Hepatocyte (in vitro differentiated cells): ENCODE results near the gene C1QC. TPM values are rescaled to one million over a fixed set of nuclear protein-coding genes. Genes with fewer than 3 reads are reported as not detected.

Source experiments
- DNase-seq: peaks from one replicate; pipeline ENCODE4 v3.0.0-alpha.2; 2016; ENCODE audit warnings: low spot score
- H2AFZ ChIP-seq: fragments of 200-600 bp; sonication (generic); 2 replicates; pipeline ENCODE4 v1.6.0; 2016; ENCODE audit warnings: antibody characterized with exemption, mild to moderate bottlenecking
- H3K27ac ChIP-seq: fragments of 200-600 bp; sonication (generic); 2 replicates; pipeline ENCODE4 v1.5.1; 2016; ENCODE audit warnings: mild to moderate bottlenecking
- H3K27me3 ChIP-seq: fragments of 200-600 bp; sonication (generic); 2 replicates; pipeline ENCODE4 v1.6.1; 2016
- H3K36me3 ChIP-seq: fragments of 200-600 bp; sonication (generic); replicated peaks from 2 replicates; pipeline ENCODE4 v1.5.1; 2016; ENCODE audit warnings: low read depth; ENCODE audit not compliant: insufficient read depth
- H3K4me1 ChIP-seq: fragments of 200-600 bp; sonication (generic); 2 replicates; pipeline ENCODE4 v1.5.1; 2016; ENCODE audit warnings: mild to moderate bottlenecking, moderate library complexity; ENCODE audit not compliant: insufficient read depth
- H3K4me2 ChIP-seq: fragments of 200-600 bp; sonication (generic); 2 replicates; pipeline ENCODE4 v1.6.0; 2016
- H3K4me3 ChIP-seq: fragments of 200-600 bp; sonication (generic); 2 replicates; pipeline ENCODE4 v1.5.1; 2016; ENCODE audit warnings: mild to moderate bottlenecking
- H3K79me2 ChIP-seq: fragments of 200-600 bp; sonication (generic); 2 replicates; pipeline ENCODE4 v1.6.0; 2017; ENCODE audit warnings: mild to moderate bottlenecking
- H3K9me2 ChIP-seq: fragments of 200-600 bp; sonication (generic); replicated peaks from 2 replicates; pipeline ENCODE4 v1.6.0; 2017; ENCODE audit warnings: mild to moderate bottlenecking; ENCODE audit not compliant: insufficient read depth
- H3K9me3 ChIP-seq: fragments of 200-600 bp; sonication (generic); 2 replicates; pipeline ENCODE4 v1.5.1; 2016; ENCODE audit warnings: low read depth, mild to moderate bottlenecking
- H4K20me1 ChIP-seq: fragments of 200-600 bp; sonication (generic); 2 replicates; pipeline ENCODE4 v1.6.0; 2016; ENCODE audit warnings: mild to moderate bottlenecking; ENCODE audit not compliant: insufficient read depth, poor library complexity, severe bottlenecking
- EZH2 ChIP-seq: fragments of 200-600 bp; sonication (generic); IDR thresholded peaks from 2 replicates; pipeline ENCODE4 v1.6.1; 2016; ENCODE audit warnings: antibody characterized with exemption, mild to moderate bottlenecking, borderline replicate concordance
- EZH2phosphoT487 ChIP-seq: fragments of 200-600 bp; sonication (generic); IDR thresholded peaks from one replicate; pipeline ENCODE4 v1.6.1; 2018; ENCODE audit warnings: antibody characterized with exemption, mild to moderate bottlenecking, low read depth, moderate library complexity; ENCODE audit not compliant: unreplicated experiment, severe bottlenecking
- WGBS: methylation state at CpG from one replicate; pipeline ENCODE4 v1.1.6; 2016; ENCODE audit warnings: low lambda C conversion rate; ENCODE audit errors: missing lambda C conversion rate; 5-methylcytosine and 5-hydroxymethylcytosine counted together
- polyA plus RNA-seq: library from polyadenylated mRNA; unstranded; fragments of >200 nt; fragmentation: Nextera tagmentation; extraction: Ambion mirVana; gene quantifications from 2 replicates; pipeline ENCODE4 v1.2.1, GENCODE V29; 2016
- total RNA-seq: library from RNA; depleted of rRNA; stranded (reverse); fragments of >200 nt; gene quantifications from 2 replicates; pipeline ENCODE4 v1.2.3, GENCODE V29; 2014
- TF ChIP-seq, protein P1 (sequence below): fragments of 200-600 bp; sonication (generic); IDR thresholded peaks from 2 replicates; pipeline ENCODE4 v1.5.1; 2016; ENCODE audit warnings: antibody characterized with exemption, mild to moderate bottlenecking; ENCODE audit not compliant: poor library complexity

The C1QC gene
- total and polyA plus RNA-seq, 2 experiments from 2014 or later = 4.1 to 9.2 TPM

DNA sequence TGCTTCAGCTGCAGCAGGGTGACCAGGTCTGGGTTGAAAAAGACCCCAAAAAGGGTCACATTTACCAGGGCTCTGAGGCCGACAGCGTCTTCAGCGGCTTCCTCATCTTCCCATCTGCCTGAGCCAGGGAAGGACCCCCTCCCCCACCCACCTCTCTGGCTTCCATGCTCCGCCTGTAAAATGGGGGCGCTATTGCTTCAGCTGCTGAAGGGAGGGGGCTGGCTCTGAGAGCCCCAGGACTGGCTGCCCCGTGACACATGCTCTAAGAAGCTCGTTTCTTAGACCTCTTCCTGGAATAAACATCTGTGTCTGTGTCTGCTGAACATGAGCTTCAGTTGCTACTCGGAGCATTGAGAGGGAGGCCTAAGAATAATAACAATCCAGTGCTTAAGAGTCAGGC, 4.1 kb upstream of the C1QC start:
- no peaks in the 10 kb centered on the region for H3K27me3 ChIP-seq
- H3K27ac ChIP-seq = no peak overlapping the region
- no peaks in the 10 kb centered on the region for H3K36me3 ChIP-seq
- H2AFZ ChIP-seq = no peak overlapping the region
- no peaks in the 10 kb centered on the region for H3K9me2 ChIP-seq
- H3K79me2 ChIP-seq = no peaks in the 10 kb centered on the region
- TF ChIP-seq EZH2 (no peak), EZH2phosphoT487 (no peak)
- TF ChIP-seq, protein P1, sequence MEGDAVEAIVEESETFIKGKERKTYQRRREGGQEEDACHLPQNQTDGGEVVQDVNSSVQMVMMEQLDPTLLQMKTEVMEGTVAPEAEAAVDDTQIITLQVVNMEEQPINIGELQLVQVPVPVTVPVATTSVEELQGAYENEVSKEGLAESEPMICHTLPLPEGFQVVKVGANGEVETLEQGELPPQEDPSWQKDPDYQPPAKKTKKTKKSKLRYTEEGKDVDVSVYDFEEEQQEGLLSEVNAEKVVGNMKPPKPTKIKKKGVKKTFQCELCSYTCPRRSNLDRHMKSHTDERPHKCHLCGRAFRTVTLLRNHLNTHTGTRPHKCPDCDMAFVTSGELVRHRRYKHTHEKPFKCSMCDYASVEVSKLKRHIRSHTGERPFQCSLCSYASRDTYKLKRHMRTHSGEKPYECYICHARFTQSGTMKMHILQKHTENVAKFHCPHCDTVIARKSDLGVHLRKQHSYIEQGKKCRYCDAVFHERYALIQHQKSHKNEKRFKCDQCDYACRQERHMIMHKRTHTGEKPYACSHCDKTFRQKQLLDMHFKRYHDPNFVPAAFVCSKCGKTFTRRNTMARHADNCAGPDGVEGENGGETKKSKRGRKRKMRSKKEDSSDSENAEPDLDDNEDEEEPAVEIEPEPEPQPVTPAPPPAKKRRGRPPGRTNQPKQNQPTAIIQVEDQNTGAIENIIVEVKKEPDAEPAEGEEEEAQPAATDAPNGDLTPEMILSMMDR = peak; percentile 15
- no peaks in the 10 kb centered on the region for H3K4me1 ChIP-seq
- no peaks in the 10 kb centered on the region for H3K9me3 ChIP-seq
- no peak overlapping the region for H3K4me3 ChIP-seq
- H3K4me2 ChIP-seq = no peak overlapping the region
- DNase-seq = peak; percentile 46
- WGBS = 41% methylated on average over 8 of the region's 8 CpGs
- H4K20me1 ChIP-seq = no peaks in the 10 kb centered on the region

GRCh38 chr1:22641247-22641646, 2.2 kb upstream of the C1QC start:
- H3K4me3 ChIP-seq = no peak overlapping the region
- H3K36me3 ChIP-seq = no peaks in the 10 kb centered on the region
- no peak for DNase-seq
- TF ChIP-seq EZH2 (no peak), EZH2phosphoT487 (no peak)
- TF ChIP-seq, protein P1 = no peak
- H3K79me2 ChIP-seq = no peaks in the 10 kb centered on the region
- no peak overlapping the region for H3K27ac ChIP-seq
- H4K20me1 ChIP-seq = no peaks in the 10 kb centered on the region
- H3K9me2 ChIP-seq = no peaks in the 10 kb centered on the region
- no peaks in the 10 kb centered on the region for H3K9me3 ChIP-seq
- 84% methylated on average over 6 of the region's 8 CpGs for WGBS
- no peak overlapping the region for H3K4me2 ChIP-seq
- H2AFZ ChIP-seq = no peak overlapping the region
- H3K27me3 ChIP-seq = no peaks in the 10 kb centered on the region
- H3K4me1 ChIP-seq = no peaks in the 10 kb centered on the region

DNA sequence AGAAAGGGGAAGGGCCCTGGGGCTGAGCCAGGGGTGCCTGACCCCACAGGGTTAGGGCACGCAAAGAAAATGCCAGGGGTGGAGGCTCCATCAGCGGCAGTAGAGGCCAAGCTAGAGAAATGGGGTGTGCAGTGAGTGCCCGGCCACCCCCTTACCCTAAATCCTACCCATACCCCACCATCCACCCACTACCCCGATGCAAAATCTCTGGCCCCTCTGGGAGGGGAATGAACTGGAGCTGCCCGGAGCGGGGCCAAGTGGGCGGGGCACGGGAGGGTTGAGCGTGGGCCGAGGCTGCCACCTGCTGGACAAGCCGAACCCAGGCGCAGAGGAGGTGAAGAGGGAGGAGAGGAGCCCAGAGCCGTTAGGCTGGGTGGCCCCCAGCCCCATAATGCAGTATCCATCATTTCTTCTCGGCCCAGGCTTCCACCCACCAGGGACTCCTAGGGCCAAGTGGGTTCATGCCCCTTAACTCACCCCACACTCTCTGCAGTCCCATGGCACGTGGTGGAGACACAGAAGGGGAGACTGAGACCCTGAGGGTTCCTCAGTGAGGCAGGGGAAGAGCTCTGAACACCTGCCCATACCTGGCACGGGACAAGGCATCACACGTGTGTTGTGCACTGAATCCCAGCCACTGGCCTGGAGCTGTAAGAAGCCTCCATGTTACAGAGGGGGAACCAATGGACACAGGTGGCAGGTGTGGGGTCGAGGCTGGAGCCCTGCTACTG, 1.4 kb upstream of the C1QC start:
- H3K4me1 ChIP-seq = no peaks in the 10 kb centered on the region
- DNase-seq = peak; percentile 85
- no peaks in the 10 kb centered on the region for H4K20me1 ChIP-seq
- no peak overlapping the region for H3K27ac ChIP-seq
- H3K27me3 ChIP-seq = no peaks in the 10 kb centered on the region
- no peak for TF ChIP-seq EZH2phosphoT487
- TF ChIP-seq, protein P1 = peak; percentile 91
- peak overlapping the region; percentile 63 for H3K4me2 ChIP-seq
- H3K79me2 ChIP-seq = no peaks in the 10 kb centered on the region
- H3K4me3 ChIP-seq = no peak overlapping the region
- no peak overlapping the region for H2AFZ ChIP-seq
- 18% methylated on average over 18 of the region's 18 CpGs for WGBS
- no peaks in the 10 kb centered on the region for H3K9me3 ChIP-seq
- H3K9me2 ChIP-seq = no peaks in the 10 kb centered on the region
- H3K36me3 ChIP-seq = no peaks in the 10 kb centered on the region
